Measurements from ENCODE around the gene MPP1. TPM values are rescaled to one million over a fixed set of nuclear protein-coding genes. Genes with fewer than 3 reads are reported as not detected.
"Not testable (repeated sequence)": the region's sequence is repeated elsewhere in the genome, so short reads cannot be mapped to it uniquely, and the experiment has no call there.

The MPP1 gene
- total RNA-seq, 2 experiments from 2014 or later: 1.2 to 3.5 TPM

DNA sequence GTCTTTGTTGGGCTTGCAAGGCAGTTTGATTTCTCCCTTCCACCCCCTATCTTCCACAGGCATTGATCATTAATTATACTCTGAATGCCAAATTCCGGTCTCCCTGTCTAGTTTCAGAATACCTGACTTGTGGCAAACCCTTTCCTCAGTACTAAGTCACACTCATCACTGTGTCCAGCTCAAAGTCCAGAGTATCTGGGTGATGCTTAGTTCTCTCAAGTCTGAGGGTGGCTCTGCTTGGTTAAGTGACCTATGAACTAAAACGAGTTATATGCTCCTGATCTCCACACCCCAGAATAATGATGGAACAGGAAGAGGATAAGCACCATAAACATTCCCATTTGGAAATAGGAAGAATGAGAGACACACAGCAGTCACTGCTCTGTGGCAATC is 22.7 kb upstream of the MPP1 start:
- DNase-seq (ENCODE audit: low spot score): no peak
- H2AFZ ChIP-seq (ENCODE audit: low read length): peak overlapping the region; percentile 89
- H3K79me2 ChIP-seq (ENCODE audit: insufficient read depth, low read depth, low read length): no peaks in the 10 kb centered on the region
- H3K4me3 ChIP-seq (ENCODE audit: low read depth, low read length, poor library complexity, severe bottlenecking): peak overlapping the region; percentile 46
- peak overlapping the region; percentile 68 for H3K4me2 ChIP-seq (ENCODE audit: low read length)
- H3K36me3 ChIP-seq (ENCODE audit: insufficient read depth, low read length): no peaks in the 10 kb centered on the region
- H3K9me3 ChIP-seq (ENCODE audit: low read length): no peaks in the 10 kb centered on the region
- intact Hi-C loops (cut with micrococcal nuclease; ENCODE audit: unreplicated experiment): no loop called here
- H3K27ac ChIP-seq (ENCODE audit: low read depth, low read length, poor library complexity, severe bottlenecking): no peak overlapping the region
- TF ChIP-seq, protein P1, sequence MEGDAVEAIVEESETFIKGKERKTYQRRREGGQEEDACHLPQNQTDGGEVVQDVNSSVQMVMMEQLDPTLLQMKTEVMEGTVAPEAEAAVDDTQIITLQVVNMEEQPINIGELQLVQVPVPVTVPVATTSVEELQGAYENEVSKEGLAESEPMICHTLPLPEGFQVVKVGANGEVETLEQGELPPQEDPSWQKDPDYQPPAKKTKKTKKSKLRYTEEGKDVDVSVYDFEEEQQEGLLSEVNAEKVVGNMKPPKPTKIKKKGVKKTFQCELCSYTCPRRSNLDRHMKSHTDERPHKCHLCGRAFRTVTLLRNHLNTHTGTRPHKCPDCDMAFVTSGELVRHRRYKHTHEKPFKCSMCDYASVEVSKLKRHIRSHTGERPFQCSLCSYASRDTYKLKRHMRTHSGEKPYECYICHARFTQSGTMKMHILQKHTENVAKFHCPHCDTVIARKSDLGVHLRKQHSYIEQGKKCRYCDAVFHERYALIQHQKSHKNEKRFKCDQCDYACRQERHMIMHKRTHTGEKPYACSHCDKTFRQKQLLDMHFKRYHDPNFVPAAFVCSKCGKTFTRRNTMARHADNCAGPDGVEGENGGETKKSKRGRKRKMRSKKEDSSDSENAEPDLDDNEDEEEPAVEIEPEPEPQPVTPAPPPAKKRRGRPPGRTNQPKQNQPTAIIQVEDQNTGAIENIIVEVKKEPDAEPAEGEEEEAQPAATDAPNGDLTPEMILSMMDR (conservative IDR thresholded peaks at IDR 0.05; ENCODE audit: low read length): no peak
- TF ChIP-seq EZH2phosphoT487 (IDR thresholded peaks at IDR 0.05; ENCODE audit: borderline replicate concordance, low read depth, low read length): no peak
- BruUV-seq (replicated peaks): no TSS peak
- peaks cover 11% of the 10 kb centered on the region for H3K4me1 ChIP-seq (ENCODE audit: insufficient read depth, low read length, poor library complexity, severe bottlenecking)
- H4K20me1 ChIP-seq (ENCODE audit: insufficient read depth, low read length): no peaks in the 10 kb centered on the region
- H3K9me2 ChIP-seq (ENCODE audit: insufficient read depth, low read length): no peaks in the 10 kb centered on the region
- POLR2A ChIA-PET: no interaction called here
- CTCF ChIA-PET (ENCODE audit: unreplicated experiment): no interaction called here

DNA sequence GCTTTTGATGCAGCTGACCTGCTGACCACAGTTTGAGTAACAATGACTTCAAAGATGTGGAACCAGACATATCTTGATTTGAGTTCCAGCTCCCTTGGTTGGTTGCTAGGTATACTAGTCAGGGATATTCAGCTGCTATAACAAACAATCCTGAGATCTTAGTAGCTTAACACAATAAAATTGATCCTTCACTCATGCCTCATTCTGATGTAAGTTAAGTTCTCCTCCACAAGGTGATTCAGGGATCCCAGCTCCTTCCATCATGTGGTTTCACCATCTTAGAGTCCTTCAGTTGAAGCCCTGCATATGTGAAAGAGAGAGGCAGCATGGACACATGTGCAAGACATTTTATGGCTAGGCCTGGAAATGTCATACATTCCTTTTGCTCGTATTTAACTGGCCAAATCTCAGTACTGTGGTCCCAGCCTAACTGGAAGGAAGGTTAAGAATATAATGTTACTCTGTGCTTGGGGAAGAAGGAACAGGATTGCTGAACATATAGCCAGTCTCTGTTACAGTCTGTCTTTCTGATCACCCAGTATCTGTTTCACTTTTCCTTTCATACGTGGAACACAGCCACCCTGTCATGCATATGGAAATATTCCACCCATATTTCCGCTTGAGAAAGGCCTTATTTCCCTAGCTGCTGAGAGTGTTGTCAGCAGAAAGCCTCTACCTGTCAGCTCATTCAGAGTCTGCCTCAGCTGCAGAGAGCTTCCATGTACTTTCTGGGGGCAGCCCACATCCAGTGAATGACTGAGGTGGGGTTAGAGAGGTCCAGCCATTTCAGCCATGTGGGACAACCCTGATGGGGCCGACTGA is 22.1 kb upstream of the MPP1 start:
- Histone ChIP-seq H4K20me1 (ENCODE audit: insufficient read depth, low read length) (no peaks in the 10 kb centered on the region), H3K4me3 (ENCODE audit: low read depth, low read length, poor library complexity, severe bottlenecking) (peak overlapping the region; percentile 46), H2AFZ (ENCODE audit: low read length) (peak overlapping the region; percentile 89), H3K4me2 (ENCODE audit: low read length) (peak overlapping the region; percentile 68), H3K4me1 (ENCODE audit: insufficient read depth, low read length, poor library complexity, severe bottlenecking) (peaks cover 11% of the 10 kb centered on the region), H3K27ac (ENCODE audit: low read depth, low read length, poor library complexity, severe bottlenecking) (no peak overlapping the region), H3K9me3 (ENCODE audit: low read length) (no peaks in the 10 kb centered on the region), H3K79me2 (ENCODE audit: insufficient read depth, low read depth, low read length) (no peaks in the 10 kb centered on the region), H3K36me3 (ENCODE audit: insufficient read depth, low read length) (no peaks in the 10 kb centered on the region), H3K9me2 (ENCODE audit: insufficient read depth, low read length) (no peaks in the 10 kb centered on the region)
- intact Hi-C loops (cut with micrococcal nuclease; ENCODE audit: unreplicated experiment): no loop called here
- peak; percentile 68 for DNase-seq (ENCODE audit: low spot score)
- TF ChIP-seq EZH2phosphoT487 (IDR thresholded peaks at IDR 0.05; ENCODE audit: borderline replicate concordance, low read depth, low read length): no peak
- TF ChIP-seq, protein P1 (conservative IDR thresholded peaks at IDR 0.05; ENCODE audit: low read length): no peak
- POLR2A ChIA-PET: interaction anchor here (1.4 kb wide), 1 partner anchor 22 kb away, joined by 3 read pairs; the partner anchor contains the start of gene MPP1
- BruUV-seq (replicated peaks): no TSS peak
- CTCF ChIA-PET (ENCODE audit: unreplicated experiment): no interaction called here

DNA sequence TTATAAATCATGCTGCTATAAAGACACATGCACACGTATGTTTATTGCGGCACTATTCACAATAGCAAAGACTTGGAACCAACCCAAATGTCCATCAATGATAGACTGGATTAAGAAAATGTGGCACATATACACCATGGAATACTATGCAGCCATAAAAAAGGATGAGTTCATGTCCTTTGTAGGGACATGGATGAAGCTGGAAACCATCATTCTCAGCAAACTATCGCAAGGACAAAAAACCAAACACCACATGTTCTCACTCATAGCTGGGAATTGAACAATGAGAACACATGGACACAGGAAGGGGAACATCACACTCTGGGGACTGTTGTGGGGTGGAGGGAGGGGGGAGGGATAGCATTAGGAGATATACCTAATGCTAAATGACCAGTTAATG is 20.3 kb upstream of the MPP1 start:
- H3K79me2 ChIP-seq (ENCODE audit: insufficient read depth, low read depth, low read length); H2AFZ ChIP-seq (ENCODE audit: low read length); H3K27ac ChIP-seq (ENCODE audit: low read depth, low read length, poor library complexity, severe bottlenecking); H3K36me3 ChIP-seq (ENCODE audit: insufficient read depth, low read length); H3K9me2 ChIP-seq (ENCODE audit: insufficient read depth, low read length); BruUV-seq (replicated peaks); DNase-seq (ENCODE audit: low spot score); intact Hi-C loops (cut with micrococcal nuclease; ENCODE audit: unreplicated experiment); H3K9me3 ChIP-seq (ENCODE audit: low read length); H3K4me3 ChIP-seq (ENCODE audit: low read depth, low read length, poor library complexity, severe bottlenecking); CTCF ChIA-PET (ENCODE audit: unreplicated experiment); POLR2A ChIA-PET; H3K4me2 ChIP-seq (ENCODE audit: low read length); H4K20me1 ChIP-seq (ENCODE audit: insufficient read depth, low read length): not testable (repeated sequence)
- peaks cover 11% of the 10 kb centered on the region for H3K4me1 ChIP-seq (ENCODE audit: insufficient read depth, low read length, poor library complexity, severe bottlenecking)
